SKM-1 treated with dmso at 0.1 percent for 144 hours (cell line): ENCODE data around the gene STX4.
A peak's percentile ranks its signal among the peaks of the same experiment; 100 is the strongest.

ENCODE experiments used
- DNase-seq: peaks from one replicate; lab custom pipeline; 2025; ENCODE audit not compliant: unreplicated experiment; lab: John Stamatoyannopoulos, UW

Gene STX4

GRCh38 chr16:31063843-31064611 lies 30.7 kb downstream of the STX4 start:
- DNase-seq: no peak

- DNase-seq: no peak
Measured at GRCh38 chr16:31064882-31065461, 31.6 kb downstream of the STX4 start.

- DNase-seq: no peak
Measured at GRCh38 chr16:31067342-31067741, 34.0 kb downstream of the STX4 start.

- no peak for DNase-seq
Measured at GRCh38 chr16:31071861-31072260, 38.5 kb downstream of the STX4 start.

- DNase-seq: no peak
Measured at GRCh38 chr16:31072540-31073141, 39.3 kb downstream of the STX4 start.

- peak; percentile 77 for DNase-seq
Measured at GRCh38 chr16:31073142-31073969, 40.0 kb downstream of the STX4 start.

- peak; percentile 99 for DNase-seq
Measured at GRCh38 chr16:31073970-31074813, 40.8 kb downstream of the STX4 start, which contains the start of the genes ZNF646 and ZNF668. Gene ZNF646 (plus strand): TSS chr16:31074422. CDS start chr16:31076325, 1,903 bp downstream. Gene ZNF668 (minus strand): TSS chr16:31074240. CDS start chr16:31064459, 9,781 bp downstream.

GRCh38 chr16:31074814-31075183 lies 41.4 kb downstream of the STX4 start:
- no peak for DNase-seq

- DNase-seq: no peak
Measured at GRCh38 chr16:31076319-31076718, 43.0 kb downstream of the STX4 start.

- DNase-seq: no peak
Measured at GRCh38 chr16:31077024-31077423, 43.7 kb downstream of the STX4 start.

GRCh38 chr16:31077592-31078396 lies 44.4 kb downstream of the STX4 start:
- no peak for DNase-seq

GRCh38 chr16:31078597-31079341 lies 45.4 kb downstream of the STX4 start:
- DNase-seq: no peak

GRCh38 chr16:31079342-31079944 lies 46.1 kb downstream of the STX4 start:
- DNase-seq: no peak

- no peak for DNase-seq
Measured at GRCh38 chr16:31080035-31080629, 46.8 kb downstream of the STX4 start.

GRCh38 chr16:31080756-31081419 lies 47.5 kb downstream of the STX4 start:
- DNase-seq: no peak

- DNase-seq: no peak
Measured at GRCh38 chr16:31081428-31082351, 48.3 kb downstream of the STX4 start.
